Measurements from ENCODE around the gene CFDP1.

The CFDP1 gene

GRCh38 chr16:75385507-75386152, 47.7 kb downstream of the CFDP1 start:
- no peak overlapping the region for H3K4me3 ChIP-seq (ENCODE audit: low read depth, low read length)
- no peak for TF ChIP-seq CTCF (IDR thresholded peaks at IDR 0.05; ENCODE audit: low read depth, low read length)

GRCh38 chr16:75383141-75383540, 50.2 kb downstream of the CFDP1 start:
- TF ChIP-seq CTCF (IDR thresholded peaks at IDR 0.05; ENCODE audit: low read depth, low read length) = no peak
- no peak overlapping the region for H3K4me3 ChIP-seq (ENCODE audit: low read depth, low read length)

- TF ChIP-seq CTCF (IDR thresholded peaks at IDR 0.05; ENCODE audit: low read depth, low read length) = no peak
- no peak overlapping the region for H3K4me3 ChIP-seq (ENCODE audit: low read depth, low read length)
Measured at GRCh38 chr16:75382611-75383010, 50.7 kb downstream of the CFDP1 start.

- TF ChIP-seq CTCF (IDR thresholded peaks at IDR 0.05; ENCODE audit: low read depth, low read length) = no peak
- no peak overlapping the region for H3K4me3 ChIP-seq (ENCODE audit: low read depth, low read length)
Measured at GRCh38 chr16:75380870-75381269, 52.4 kb downstream of the CFDP1 start.

- no peak for TF ChIP-seq CTCF (IDR thresholded peaks at IDR 0.05; ENCODE audit: low read depth, low read length)
- H3K4me3 ChIP-seq (ENCODE audit: low read depth, low read length) = no peak overlapping the region
Measured at GRCh38 chr16:75379911-75380847, 53.1 kb downstream of the CFDP1 start.

GRCh38 chr16:75379339-75379738, 54.0 kb downstream of the CFDP1 start:
- no peak overlapping the region for H3K4me3 ChIP-seq (ENCODE audit: low read depth, low read length)
- no peak for TF ChIP-seq CTCF (IDR thresholded peaks at IDR 0.05; ENCODE audit: low read depth, low read length)

- H3K4me3 ChIP-seq (ENCODE audit: low read depth, low read length) = no peak overlapping the region
- no peak for TF ChIP-seq CTCF (IDR thresholded peaks at IDR 0.05; ENCODE audit: low read depth, low read length)
Measured at GRCh38 chr16:75378616-75379015, 54.7 kb downstream of the CFDP1 start.

Data from WI38 (cell line).